GM18499 (cell line): Measurements from ENCODE around the gene SOD1.
"Not testable (repeated sequence)": the region's sequence is repeated elsewhere in the genome, so short reads cannot be mapped to it uniquely, and the experiment has no call there.

ENCODE experiments used
- ATAC-seq: cut with Tn5 transposase; IDR thresholded peaks from one replicate; pipeline ENCODE4 v1.9.1; 2021; ENCODE audit warnings: moderate number of reproducible peaks; ENCODE audit not compliant: insufficient read depth, unreplicated experiment

The SOD1 gene

DNA sequence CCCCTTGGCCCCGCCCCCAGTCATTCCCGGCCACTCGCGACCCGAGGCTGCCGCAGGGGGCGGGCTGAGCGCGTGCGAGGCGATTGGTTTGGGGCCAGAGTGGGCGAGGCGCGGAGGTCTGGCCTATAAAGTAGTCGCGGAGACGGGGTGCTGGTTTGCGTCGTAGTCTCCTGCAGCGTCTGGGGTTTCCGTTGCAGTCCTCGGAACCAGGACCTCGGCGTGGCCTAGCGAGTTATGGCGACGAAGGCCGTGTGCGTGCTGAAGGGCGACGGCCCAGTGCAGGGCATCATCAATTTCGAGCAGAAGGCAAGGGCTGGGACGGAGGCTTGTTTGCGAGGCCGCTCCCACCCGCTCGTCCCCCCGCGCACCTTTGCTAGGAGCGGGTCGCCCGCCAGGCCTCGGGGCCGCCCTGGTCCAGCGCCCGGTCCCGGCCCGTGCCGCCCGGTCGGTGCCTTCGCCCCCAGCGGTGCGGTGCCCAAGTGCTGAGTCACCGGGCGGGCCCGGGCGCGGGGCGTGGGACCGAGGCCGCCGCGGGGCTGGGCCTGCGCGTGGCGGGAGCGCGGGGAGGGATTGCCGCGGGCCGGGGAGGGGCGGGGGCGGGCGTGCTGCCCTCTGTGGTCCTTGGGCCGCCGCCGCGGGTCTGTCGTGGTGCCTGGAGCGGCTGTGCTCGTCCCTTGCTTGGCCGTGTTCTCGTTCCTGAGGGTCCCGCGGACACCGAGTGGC lies at the start of gene SOD1:
Gene SOD1 (plus strand): TSS at position 158 of the 723 bp plus-strand sequence. CDS start 77 bp downstream, at position 235.
- peak; percentile 54 for ATAC-seq

DNA sequence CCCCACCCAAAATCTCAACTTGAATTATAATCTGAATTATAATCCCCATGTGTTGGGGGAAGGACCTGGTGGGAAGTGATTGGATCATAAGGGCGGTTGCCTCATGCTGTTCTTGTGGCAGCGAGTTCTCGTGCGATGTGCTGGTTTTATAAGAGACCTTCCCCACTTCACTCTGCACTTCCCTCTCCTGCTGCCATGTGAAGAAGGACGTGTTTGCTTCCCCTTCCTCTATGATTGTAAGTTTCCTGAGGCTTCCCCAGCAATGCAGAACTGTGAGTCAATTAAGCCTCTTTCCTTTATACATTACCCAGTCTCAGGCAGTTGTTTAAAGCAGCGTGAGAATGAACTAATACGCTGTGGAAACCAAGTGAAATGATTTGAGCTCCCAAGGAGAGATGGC lies 48.0 kb upstream of the SOD1 start:
- ATAC-seq, result no peak

DNA sequence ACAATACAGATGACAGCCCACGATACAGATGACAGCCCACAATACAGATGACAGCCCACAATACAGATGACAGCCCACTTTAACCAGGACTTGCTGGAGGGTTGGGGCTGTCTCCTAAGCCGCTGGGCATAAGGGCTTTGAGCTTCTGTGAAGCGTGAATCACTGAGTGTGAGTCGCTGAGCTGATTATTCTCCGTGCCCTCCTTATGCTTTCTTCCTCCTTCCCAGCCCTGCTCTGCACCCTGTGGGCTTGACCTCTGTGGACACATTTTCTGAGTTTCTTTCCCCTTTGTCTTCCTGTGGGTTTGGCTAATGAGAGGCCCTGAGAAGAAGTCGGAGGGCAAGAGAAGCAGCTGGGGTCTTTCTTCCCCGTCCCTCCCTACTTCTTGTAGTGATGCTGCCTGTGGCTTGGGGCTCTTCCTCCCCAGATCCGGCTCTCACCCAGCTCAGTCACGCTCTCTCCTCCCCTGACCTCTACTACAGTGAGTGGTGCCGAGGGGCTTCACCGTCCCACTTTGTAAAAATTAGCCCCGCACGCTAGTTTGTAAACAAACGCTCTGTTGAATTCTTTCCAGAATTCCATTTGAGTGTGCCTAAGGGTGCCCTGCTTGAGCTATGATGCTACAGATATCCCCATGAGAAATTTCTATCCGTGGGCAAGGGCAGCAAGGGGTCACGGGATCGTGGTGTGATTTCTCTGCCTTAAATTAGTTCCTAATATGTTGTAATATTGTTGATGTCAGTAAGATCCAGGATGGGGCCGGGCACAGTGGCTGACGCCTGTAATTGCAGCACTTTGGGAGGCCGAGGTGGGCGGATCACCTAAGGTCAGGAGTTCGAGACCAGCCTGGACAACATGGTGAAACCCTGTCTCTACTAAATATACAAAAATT lies 46.4 kb upstream of the SOD1 start:
- no peak for ATAC-seq

DNA sequence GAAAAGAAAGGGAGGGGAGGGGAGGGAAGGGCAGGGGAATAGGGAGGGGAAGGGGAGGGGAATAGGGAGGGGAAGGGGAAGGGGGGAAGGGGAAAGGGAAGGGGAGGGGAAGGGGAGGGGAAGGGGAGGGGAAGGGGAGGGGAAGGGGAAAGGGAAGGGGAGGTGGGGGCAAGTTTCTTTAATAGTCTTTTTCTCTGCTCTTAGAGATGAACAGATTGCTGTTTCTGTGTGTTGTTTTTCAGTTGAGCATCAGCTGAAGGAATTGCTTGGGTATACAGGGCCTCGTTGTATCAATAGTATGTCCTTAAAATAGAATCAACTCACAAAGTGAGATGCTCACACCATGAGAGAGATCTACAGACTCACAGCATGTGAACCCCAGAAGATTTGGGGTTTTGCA lies 44.8 kb upstream of the SOD1 start:
- ATAC-seq, result no peak

DNA sequence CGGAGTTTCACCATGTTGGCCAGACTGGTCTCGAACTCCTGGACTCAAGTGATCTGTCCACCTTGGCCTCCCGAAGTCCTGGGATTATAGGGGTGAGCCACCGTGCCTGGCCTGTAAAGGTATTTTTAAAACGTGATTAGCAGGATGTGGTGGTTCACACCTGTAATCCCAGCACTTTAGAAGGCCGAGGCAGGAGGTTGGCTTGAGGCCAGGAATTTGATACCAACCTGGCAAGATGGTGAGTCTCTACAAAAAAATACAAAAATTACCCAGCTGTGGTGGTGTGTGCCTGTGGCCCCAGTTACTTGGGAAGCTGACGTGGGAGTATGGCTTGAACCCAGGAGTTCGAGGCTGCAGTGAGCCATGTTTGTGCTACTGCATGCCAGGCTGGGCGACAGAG lies 43.3 kb upstream of the SOD1 start:
- no peak for ATAC-seq

DNA sequence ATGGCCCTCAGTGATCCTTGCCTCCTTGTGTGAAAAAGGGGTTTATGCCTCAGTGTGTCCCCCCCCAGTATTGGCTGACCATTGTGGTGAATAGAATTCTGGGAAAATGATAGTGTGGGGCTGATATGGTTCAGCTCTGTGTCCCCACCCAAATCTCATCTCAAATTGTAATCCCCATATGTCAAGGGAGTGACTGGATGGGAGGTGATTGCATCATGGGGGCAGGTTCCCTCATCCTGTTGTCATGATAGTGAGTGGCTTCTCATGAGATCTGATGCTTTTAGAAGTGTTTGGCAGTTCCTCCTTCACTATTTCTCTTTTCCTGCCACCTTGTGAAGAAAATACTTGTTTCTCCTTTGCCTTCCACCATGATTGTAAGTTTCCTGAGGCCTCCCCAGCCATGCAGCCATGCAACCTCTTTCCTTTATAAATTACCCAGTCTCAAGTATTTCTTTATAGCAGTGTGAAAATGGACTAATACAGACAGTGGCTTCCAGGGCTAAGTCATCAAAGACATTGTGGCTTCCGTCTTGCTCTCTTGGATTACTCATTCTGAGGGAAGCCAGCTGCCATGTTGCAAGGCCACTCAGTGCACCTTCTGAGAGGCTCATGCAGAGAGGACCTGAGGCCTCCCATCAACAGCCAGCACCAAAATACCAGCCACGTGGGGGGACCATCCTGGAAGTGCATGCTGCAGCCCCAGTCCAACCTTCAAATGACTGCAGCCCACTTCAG lies 40.6 kb upstream of the SOD1 start:
- no peak for ATAC-seq

DNA sequence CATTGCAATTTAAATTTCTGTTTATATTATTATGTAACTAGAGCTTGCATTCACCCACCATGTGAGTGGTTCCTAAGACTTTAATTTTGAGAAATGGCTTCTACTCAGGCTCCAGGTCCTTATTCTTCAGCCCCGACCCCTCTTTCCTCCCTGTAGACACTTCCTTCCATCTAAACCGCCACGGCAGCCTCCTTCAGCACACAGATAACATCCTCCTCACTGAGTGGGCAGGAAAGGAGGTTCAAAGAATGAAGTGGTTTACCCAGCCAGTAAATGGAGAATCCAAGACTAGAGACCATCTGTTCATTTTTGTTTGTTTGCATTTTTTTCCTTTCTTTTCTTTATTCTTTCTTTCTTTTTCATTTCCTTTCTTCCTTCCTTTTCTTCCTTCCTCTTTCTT lies 37.1 kb upstream of the SOD1 start:
- ATAC-seq, result no peak

DNA sequence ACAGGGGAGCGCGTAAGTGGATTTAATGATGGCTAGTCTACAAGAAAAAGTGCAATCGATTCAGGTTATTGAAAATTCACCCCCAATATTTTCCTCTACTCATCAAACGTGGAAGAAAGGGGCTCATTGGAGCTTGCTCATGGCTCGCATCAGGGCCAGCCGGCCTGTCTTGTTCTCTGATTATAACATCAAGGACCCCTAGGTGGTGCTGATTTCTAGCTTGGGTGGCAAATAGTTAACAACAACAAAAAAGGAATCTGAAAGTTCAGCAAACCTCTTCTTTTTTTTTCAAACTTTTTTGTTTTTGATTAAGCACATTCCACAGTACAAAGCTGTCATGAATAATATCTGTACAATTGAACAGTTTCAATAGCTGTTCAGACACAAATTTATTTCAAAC lies 35.8 kb upstream of the SOD1 start:
- no peak for ATAC-seq

DNA sequence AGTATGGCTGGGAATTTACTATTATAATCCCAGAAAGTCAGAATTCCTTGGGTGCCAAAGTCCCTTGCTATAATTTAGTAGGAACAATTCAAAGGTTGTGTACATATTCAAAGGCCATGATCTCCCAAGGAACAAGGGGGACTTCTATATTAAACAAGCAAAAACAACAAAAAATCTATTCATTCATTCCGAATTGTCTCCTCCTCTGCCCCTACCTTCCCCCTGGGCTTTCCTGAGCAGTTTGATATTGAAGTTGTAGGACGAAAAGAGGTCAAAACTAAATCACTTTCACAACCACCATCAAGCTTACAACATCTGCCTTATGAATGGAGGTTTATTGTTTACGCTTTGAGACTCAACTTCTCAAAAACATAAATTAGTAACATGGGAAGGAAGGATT lies 35.3 kb upstream of the SOD1 start:
- no peak for ATAC-seq

DNA sequence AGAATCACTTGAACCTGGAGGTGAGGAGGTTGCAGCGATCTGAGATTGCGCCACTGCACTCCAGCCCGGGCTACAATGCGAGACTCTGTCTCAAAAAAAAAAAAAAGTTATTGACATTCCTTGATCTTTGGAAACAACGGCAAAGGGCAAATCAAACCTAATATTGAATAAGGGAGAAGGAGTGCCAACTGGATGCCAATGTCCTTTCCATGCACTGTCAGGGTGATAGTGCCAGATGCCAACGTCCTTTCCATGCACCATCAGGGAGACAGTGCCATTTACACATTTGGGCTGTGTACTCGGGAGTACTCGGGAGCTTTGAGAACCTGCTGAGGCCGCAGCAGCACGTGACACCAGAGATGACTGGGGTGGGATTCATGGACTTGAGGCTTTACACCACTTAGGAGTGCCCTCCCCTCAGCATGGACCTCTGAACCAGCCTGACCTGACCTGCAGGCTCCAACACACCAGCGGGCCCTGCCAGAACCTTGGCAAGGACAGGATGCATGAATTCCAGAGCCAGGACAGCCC lies 34.5 kb upstream of the SOD1 start:
- ATAC-seq, result no peak

DNA sequence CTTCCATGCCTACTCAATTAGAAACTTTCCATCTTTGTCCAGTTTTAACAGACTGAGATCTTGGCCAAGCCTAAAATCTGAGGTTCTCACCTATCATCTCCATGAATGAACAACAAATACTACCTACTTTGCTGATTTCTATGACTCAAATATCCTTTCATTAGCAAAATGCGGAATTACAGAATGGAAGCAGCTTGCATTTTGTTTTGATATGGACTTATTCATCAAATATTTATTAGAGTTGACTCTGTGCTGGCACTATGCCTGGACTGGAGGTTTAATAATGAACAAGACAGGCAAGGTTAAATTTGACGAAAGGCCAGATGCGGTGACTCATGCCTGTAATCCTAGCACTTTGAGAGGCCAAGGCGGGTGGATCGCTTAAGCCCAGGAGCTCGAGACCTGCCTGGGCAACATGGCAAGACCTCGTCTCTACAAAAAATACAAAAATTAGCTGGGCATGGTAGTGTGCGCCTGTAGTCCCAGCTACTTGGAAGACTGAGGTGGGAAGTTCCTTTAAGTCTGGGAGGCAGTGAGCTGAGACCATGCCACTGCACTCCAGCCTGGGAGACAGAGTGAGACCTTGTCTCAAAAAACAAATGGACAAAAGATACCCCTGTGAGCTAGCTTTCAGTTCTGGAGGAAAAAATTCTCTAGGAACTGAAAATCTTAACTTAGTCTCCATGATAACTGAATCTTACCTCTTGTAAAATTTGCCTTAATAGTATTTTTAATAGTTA lies 29.4 kb upstream of the SOD1 start:
- no peak for ATAC-seq

DNA sequence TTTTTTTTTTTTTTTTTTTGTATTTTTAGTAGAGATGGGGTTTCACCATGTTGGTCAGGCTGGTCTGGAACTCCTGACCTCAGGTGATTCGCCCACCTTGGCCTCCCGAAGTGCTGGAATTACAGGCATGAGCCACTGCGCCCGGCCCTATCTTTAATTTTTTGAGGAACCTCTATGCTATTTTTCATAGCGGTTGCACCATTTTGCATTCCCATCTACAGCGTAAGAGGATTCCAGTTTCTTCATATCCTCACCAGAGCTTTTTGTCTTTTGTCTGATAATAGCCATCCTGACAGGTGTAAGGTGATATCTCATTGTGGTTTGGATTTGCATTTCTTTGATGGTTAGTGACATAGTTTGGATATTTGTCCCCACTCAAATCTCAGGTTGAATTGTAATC lies 27.6 kb upstream of the SOD1 start:
- ATAC-seq, result not testable (repeated sequence)

DNA sequence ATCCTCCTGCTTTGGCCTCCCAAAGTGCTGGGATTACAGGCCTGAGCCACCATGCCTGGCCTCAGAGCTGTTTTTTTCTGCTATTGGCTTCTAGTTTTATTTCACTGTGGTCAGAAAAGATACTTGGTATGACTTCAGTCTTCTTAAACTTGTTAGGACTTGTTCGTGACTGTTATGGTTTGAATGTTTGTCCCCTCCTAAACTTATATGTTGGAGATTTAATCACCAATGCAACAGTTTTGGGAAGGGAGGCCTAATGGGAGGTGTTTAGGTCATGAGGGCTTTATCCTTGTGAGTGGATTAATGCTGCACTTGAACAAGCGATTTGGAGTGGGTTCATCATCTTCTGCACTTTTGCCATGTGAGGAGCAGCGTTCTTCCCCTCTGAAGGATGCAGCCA lies 24.5 kb upstream of the SOD1 start:
- ATAC-seq, result no peak

DNA sequence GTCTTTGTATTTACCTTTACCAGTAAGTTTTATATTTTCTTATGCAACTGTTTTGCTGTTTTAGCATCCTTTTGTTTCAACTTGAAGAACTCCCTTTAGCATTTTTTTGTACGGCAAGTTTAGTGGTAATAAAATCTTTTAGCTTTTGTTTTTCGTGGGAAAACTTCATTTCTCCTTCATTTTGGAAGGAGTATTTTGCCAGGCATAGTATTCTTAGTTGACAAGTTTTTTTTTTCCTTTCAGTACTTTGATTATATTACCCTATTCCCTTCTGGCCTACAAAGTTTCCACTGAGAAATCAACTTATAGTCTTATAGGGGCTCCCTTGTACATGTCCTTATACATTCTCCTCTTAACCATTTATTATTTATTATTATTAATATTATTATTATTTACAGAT lies 22.6 kb upstream of the SOD1 start:
- no peak for ATAC-seq

DNA sequence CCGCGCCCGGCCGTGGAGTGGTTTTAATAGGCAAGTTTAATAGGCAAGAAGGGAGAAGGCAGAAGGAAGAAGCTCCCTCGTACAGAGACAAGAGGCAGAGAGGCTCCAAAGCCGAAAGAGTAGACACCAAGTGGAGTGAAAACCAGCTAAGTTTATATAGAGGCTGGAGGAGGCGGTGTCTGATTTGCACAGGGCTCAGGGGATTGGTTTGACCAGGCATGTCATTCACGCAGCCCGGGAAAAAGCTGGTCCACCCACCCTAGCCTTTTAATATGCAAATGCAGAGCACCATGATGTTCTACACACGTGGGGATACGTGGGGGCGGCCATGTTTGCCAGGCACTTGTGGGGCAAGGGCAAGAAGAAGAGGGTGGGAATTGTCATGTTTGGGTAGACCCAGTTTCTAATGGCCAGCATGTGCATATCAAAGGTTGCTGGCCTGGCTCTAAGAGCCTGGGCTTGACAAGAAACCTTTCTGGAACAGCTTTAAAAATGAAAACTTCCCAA lies 18.0 kb upstream of the SOD1 start:
- ATAC-seq, result no peak

DNA sequence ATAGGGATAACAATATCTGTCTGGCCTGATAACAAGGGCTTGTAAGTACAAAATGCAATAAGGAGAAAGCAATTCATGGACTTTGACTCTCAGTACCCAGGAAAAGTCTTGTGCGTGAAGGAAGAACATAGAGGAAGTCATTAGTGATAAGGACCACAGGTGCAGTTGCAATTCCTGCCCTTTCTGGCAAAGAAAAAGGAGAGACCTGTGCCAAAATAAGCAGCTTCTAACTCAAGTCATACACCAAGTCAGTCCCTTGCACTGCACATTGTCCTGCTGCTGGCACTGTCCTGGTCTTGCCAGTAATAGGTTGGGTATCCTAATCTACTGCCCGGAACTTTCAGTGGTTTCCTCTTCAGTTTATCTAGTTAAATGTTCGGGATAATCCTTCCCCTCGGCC lies 14.8 kb upstream of the SOD1 start:
- ATAC-seq, result no peak

DNA sequence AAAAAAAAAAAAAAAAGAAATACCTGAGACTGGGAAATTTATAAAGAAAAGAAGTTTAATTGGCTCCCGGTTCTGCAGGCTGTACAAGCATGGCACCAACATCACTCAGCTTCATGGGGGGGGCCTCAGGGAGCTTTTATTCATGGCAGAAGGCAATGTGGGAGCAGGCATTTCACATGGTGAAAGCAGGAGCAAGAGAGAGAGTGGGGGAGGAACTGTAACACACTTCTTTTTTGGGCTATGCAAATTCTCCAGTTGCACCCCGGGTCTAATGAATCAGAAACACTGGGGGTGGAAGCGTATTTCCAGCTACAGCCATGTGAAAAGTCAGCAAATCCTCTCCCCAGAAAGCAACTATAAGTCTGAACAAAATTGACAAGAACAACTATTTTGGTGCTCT lies 11.8 kb upstream of the SOD1 start:
- ATAC-seq, result no peak

DNA sequence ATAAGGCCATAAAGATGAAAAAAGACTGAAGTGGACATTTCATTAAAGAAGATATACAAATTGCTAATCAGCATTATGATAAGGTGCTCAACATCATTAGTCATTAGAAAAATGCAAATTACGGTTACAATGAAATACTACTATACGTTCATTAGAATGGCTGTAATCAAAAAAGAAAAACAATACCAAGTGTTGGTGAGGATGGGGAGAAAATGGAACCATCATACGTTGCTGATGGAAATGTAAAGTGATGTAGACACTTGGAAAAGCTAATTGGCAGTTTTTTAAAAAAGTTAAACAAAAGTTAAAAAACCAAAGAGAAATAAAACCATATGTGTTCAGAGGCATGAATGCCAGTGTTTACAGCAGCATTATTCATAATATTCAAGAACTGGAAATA lies 8.6 kb upstream of the SOD1 start:
- no peak for ATAC-seq

DNA sequence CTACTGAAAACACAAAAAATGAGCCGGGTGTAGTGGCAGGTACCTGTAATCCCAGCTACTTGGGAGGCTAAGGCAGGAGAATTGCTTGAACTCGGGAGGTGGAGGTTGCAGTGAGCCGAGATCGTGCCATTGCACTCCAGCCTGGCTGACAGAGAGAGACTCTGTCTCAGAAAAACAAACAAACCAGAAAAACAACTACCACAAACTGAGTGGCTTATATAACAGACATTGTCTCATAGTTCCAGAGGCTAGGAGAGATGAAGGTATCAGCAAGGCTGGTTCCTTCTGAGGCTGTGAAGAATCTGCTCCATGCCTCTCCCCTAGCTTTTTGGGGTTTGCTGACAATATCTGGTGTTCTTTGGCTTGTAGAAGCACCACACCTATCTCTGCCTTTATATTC lies 8.0 kb upstream of the SOD1 start:
- not testable (repeated sequence) for ATAC-seq

DNA sequence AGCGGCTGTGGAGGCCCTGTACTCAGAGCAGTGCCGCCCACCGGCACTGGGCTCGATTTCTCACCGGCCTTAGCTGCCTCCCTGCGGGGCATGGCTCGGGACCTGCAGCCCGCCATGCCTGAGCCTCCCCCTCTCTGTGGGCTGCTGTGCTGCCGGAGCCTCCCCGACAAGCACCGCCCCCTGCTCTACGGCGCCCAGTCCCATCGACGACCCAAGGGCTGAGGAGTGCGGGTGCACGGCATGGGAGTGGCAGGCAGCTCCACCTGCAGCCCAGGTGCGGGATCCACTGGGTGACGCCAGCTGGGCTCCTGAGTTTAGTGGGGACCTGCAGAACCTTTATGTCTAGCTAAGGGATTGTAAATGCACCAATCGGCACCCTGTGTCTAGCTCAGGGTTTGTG lies 5.2 kb upstream of the SOD1 start:
- no peak for ATAC-seq
